Activated effector memory CD4-positive, alpha-beta T cell treated with anti-CD3 and anti-CD28 coated beads, Interleukin-2, amount 50 U/mL, for 16 hours (primary cell): ENCODE measurements around the gene CFAP74.
"Not testable (repeated sequence)": the region's sequence is repeated elsewhere in the genome, so short reads cannot be mapped to it uniquely, and the experiment has no call there.

Experiments used
- DNase-seq: peaks from one replicate; pipeline ENCODE4 v3.0.0-alpha.2; 2020

CFAP74 gene

GRCh38 chr1:1986451-1987141 is 17.0 kb downstream of the CFAP74 start:
- DNase-seq: no peak

- no peak for DNase-seq
Measured at GRCh38 chr1:1985375-1986050, 18.1 kb downstream of the CFAP74 start.

DNA sequence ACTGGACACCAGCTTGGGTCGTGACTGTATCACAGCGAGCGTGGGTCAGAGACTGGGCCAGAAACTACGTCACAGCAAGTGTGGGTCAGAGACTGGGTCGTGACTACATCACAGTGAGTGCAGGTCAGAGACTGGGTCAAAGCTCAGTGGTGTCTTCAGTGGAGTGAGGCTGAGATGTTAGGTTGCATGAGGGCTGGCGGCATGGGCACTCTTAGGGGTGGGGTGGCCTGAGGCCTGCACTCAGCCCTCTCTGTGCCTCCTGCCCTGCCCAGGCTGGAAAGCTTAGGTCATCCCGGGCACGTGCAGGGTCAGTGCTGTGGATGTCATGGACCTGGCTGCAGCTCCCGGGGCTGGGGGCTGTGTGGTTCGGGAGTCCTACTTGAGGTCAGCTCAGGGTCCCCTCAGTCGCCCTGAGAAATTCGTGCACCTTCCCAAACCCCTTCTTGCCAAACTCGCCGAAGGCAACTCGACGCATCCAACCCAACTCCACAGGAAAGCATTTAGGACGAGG is 19.0 kb downstream of the CFAP74 start:
- no peak for DNase-seq

DNA sequence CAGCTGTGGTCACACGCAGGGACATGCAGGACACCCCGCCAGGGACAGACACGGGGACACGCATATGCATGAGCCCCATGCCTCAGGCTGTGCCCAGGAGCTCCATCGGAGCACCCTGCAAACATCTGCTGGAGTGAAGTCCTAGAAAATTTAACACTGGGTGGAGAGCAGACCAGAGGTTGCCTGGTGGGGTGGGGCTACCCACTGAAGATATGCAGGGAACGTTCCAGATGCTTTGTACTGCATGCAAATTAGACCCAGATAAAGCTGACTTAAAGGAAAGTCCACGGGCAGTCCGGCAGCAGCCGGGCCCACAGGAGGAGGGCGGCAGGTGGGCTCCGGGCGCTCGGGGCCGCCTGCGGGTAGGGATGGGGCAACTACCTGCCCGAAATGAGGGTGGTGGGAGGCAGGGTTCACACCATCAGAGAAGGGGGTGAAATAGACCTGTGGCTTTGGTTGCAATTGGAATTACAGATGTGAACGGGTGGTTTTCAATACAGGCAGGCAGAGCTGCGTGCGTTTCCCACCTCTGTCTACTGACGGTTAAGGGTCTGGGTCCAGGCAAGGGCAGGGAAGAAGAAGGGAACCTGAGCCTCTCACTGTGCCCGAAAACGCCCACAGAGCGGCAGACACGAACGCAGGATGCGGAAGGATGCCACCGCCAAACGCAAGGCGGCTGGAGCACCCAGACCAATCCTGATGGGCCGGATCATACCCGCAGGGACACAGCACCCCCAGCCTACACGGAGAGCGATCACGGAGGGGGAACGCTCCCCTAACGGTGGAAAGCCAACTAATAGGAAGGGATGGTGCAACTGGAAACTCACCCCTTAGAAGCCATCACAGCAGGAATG is 21.0 kb downstream of the CFAP74 start:
- no peak for DNase-seq

DNA sequence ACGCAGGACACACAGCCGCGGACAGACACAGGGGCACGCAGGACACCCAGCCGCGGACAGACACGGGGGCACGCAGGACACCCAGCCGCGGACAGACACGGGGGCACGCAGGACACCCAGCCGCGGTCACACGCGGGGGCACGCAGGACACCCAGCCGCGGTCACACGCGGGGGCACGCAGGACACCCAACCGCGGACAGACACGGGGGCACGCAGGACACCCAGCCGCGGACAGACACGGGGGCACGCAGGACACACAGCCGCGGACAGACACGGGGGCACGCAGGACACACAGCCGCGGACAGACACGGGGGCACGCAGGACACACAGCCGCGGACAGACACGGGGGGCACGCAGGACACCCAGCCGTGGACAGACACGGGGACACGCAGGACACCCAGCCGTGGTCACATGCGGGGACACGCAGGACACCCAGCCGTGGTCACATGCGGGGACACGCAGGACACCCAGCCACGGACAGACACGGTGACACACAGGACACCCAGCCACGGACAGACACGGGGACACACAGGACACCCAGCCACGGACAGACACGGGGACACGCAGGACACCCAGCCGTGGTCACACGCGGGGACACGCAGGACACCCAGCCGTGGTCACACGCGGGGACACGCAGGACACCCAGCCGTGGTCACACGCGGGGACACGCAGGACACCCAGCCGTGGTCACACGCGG is 21.8 kb downstream of the CFAP74 start:
- DNase-seq: not testable (repeated sequence)

DNA sequence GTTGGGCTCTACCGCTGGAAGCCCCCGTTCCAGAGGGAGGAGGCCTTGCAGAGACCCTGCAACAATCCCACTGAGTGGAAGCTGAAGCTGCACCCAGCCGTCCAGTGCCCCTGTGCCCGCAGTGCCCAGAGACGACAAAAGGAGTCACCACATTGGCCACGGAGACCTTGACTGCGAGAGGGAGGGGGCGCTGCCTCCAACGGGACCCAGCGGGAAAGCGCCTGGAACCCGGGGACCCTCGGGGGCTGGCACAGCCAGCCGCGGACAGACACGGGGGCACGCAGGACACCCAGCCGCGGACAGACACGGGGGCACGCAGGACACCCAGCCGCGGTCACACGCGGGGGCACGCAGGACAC is 22.5 kb downstream of the CFAP74 start:
- no peak for DNase-seq

GRCh38 chr1:1980467-1981141 is 23.0 kb downstream of the CFAP74 start:
- no peak for DNase-seq

DNA sequence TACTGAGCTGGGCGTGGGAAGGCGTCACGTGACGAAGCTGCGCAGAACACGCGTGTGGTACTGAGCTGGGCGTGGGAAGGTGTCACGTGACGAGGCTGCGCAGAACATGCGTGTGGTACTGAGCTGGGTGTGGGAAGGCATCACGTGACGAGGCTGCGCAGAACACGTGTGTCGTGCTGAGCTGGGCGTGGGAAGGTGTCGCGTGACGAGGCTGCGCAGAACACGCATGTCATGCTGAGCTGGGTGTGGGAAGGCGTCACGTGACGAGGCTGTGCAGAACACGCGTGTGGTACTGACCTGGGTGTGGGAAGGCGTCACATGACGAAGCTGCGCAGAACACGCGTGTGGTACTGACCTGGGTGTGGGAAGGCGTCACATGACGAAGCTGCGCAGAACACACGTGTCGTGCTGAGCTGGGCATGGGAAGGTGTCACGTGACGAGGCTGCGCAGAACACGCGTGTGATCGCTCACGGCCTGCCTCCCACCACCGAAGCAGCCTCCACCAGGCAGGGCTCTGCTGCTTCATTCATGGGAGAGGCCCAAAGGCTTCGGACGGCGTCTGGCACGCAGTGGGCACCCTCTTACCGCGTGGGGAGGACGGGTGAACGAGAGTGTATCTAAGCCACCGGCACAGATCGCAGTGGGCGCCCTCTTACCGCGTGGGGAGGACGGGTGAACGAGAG is 24.0 kb downstream of the CFAP74 start:
- no peak for DNase-seq

- not testable (repeated sequence) for DNase-seq
Measured at GRCh38 chr1:1978690-1979481, 24.7 kb downstream of the CFAP74 start.

DNA sequence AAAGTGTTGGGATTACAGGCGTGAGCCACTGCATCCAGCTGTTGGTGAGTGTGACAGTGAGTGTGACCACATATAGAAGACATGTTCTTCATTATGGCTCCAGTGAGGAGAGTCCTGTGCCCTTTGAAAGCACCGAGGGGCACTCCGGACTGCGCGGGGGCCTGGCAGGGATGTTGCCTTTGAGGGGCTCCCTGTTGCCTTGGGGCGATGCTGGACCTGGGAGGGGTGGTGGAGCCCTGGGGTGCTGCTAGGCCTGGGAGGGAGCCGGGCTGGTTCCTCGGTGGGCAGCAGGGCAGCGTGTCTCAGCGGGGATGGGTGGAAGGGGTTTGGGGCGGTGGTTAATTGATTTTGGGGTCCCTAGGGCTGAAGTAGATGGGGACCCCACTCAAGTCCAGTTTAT is 25.5 kb downstream of the CFAP74 start:
- no peak for DNase-seq

DNA sequence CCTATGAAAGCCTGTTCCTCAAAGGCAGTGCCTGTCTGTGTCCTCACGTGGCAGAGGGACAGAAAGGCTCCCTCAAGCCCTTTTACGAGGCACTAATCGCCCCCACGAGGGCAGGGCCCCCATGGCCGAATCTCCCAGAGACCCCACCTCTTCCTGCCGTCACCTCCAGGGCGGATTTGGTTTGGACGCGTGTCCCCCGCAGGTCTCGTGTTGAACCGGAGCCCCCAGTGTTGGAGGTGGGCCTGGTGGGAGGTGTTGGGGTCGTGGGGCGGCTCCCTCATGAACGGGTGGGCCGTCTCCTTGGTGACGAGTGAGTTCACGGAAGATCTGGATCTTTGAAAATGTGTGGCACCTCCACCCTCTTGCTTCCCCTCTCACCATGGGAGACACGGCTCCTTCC is 27.6 kb downstream of the CFAP74 start:
- DNase-seq: no peak

- no peak for DNase-seq
Measured at GRCh38 chr1:1975535-1975934, 28.1 kb downstream of the CFAP74 start.

GRCh38 chr1:1974834-1975233 is 28.8 kb downstream of the CFAP74 start:
- no peak for DNase-seq

DNA sequence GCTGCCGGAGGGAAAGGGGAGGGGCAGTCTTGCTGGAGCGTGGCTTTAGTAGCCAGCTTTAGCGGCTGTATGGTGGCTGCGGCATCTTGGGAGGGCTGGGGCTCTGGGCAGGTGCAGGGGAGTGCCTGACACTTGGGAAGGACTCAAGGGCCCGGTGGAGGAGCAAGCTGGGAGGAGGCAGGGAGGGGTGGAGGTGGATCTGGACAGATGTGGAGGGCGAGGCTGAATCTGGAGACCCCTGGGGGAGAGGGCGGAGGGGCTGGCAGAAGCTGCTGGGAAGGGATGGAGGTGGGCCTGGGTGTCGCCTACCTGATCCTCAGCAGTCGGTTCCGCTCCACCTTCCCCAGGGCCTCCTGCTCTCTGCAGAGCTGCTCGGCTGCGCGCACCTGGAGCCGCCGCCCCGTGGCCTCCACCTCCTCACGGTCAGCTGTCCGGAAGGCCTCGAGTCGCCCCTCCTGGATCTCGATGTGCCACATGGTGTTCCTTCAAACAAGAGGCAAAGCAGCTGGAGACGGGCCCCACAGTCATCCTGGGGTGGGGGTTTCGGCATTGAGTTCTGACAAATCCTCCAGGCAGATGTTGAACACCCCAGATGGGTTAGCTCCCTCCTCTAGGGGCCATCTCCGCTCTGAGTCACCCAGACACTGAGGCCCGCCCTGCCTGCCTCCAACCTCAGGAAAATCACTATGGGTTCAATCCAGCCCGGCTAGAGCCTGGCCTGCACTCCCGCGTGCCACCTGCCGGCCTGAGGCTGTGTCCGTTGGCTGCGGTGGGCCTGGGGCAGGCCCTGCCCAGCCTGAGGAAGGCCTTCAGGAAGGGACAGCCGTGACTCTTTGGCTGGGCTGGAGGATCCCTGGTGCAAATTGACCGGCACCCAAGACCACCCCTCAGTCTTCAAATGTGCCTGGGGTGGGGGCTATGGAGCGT is 29.6 kb downstream of the CFAP74 start:
- no peak for DNase-seq

DNA sequence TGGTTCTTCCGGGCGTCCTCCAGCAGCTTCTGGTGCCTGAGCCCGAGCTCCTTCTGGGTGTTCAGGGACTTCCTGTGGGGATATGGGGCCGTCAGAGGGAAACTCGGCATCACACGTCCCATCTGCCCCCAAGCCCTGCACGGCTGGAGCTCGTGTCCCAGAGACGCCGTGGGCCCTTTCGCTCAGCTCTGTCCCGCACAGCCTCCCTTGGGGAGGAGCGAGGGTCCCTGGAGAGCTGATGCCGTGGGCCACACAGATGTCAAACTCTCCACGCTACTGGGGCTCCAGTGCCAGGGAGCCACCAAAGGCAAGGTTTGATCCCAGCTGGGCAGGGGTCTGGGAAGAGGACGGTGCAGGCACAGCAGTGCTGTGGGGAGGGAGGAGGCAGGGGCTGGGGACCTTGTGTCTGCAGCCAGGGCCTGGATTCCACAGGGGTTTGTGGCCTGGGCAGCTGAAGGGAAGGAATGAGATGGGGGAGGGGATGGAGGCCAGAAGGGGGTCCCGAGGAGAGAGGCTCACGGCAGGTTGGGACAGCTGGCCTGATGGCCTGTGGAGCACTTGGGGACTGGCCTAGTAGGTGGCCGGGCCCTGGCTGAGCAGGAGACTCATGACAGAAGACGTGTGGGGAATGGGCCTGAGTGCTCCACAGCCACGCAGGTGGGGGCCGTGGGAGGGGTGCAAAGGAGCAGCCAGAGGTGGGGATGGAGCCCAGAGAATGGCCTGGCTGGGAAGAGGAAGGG is 30.4 kb downstream of the CFAP74 start:
- DNase-seq: no peak

- DNase-seq: no peak
Measured at GRCh38 chr1:1971688-1972087, 31.9 kb downstream of the CFAP74 start.

GRCh38 chr1:1971017-1971416 is 32.6 kb downstream of the CFAP74 start:
- DNase-seq: no peak

- no peak for DNase-seq
Measured at GRCh38 chr1:1969953-1970716, 33.5 kb downstream of the CFAP74 start.
